ENCODE measurements around the gene JPH2.

Gene JPH2

GRCh38 chr20:44231193-44231592 lies 44.2 kb upstream of the JPH2 start:
- no peak for TF ChIP-seq SUZ12 (IDR thresholded peaks at IDR 0.05; ENCODE audit: extremely low read depth, insufficient read depth, insufficient read length)
- no peak for TF ChIP-seq ZNF274 (IDR thresholded peaks at IDR 0.05; ENCODE audit: low read depth, low read length)
- DNase-seq (ENCODE audit: low read depth, low spot score) = no peak
- H3K4me1 ChIP-seq (ENCODE audit: insufficient read depth, insufficient read length) = peaks cover 12% of the 10 kb centered on the region
- H3K4me3 ChIP-seq (ENCODE audit: insufficient read length, low read depth) = no peak overlapping the region
- H3K36me3 ChIP-seq (ENCODE audit: insufficient read depth, insufficient read length, low read length) = no peaks in the 10 kb centered on the region
- H3K27me3 ChIP-seq (ENCODE audit: insufficient read depth, insufficient read length) = no peaks in the 10 kb centered on the region
- H3K9me3 ChIP-seq (ENCODE audit: insufficient read depth, low read length) = no peaks in the 10 kb centered on the region
- H3K9ac ChIP-seq (ENCODE audit: insufficient read length, low read depth) = no peak overlapping the region

- no peaks in the 10 kb centered on the region for H3K36me3 ChIP-seq (ENCODE audit: insufficient read depth, insufficient read length, low read length)
- H3K9ac ChIP-seq (ENCODE audit: insufficient read length, low read depth) = peak overlapping the region; percentile 52
- no peaks in the 10 kb centered on the region for H3K27me3 ChIP-seq (ENCODE audit: insufficient read depth, insufficient read length)
- no peak for TF ChIP-seq SUZ12 (IDR thresholded peaks at IDR 0.05; ENCODE audit: extremely low read depth, insufficient read depth, insufficient read length)
- no peak for TF ChIP-seq YY1 (IDR thresholded peaks at IDR 0.05; ENCODE audit: insufficient read depth, insufficient read length)
- no peak for TF ChIP-seq ZNF274 (IDR thresholded peaks at IDR 0.05; ENCODE audit: low read depth, low read length)
- no peak for DNase-seq (ENCODE audit: low read depth, low spot score)
- no peaks in the 10 kb centered on the region for H3K9me3 ChIP-seq (ENCODE audit: insufficient read depth, low read length)
- peaks cover 12% of the 10 kb centered on the region for H3K4me1 ChIP-seq (ENCODE audit: insufficient read depth, insufficient read length)
- H3K4me3 ChIP-seq (ENCODE audit: insufficient read length, low read depth) = no peak overlapping the region
These were observed 41.7 kb upstream of the JPH2 start for GRCh38 chr20:44228465-44229258.

GRCh38 chr20:44224637-44225036 lies 37.6 kb upstream of the JPH2 start:
- Histone ChIP-seq H3K27me3 (ENCODE audit: insufficient read depth, insufficient read length) (no peaks in the 10 kb centered on the region), H3K36me3 (ENCODE audit: insufficient read depth, insufficient read length, low read length) (no peaks in the 10 kb centered on the region), H3K9ac (ENCODE audit: insufficient read length, low read depth) (no peak overlapping the region), H3K4me1 (ENCODE audit: insufficient read depth, insufficient read length) (peaks cover 11% of the 10 kb centered on the region), H3K4me3 (ENCODE audit: insufficient read length, low read depth) (no peak overlapping the region), H3K9me3 (ENCODE audit: insufficient read depth, low read length) (no peaks in the 10 kb centered on the region)
- DNase-seq (ENCODE audit: low read depth, low spot score) = no peak
- TF ChIP-seq SUZ12 (IDR thresholded peaks at IDR 0.05; ENCODE audit: extremely low read depth, insufficient read depth, insufficient read length) = no peak
- TF ChIP-seq ZNF274 (IDR thresholded peaks at IDR 0.05; ENCODE audit: low read depth, low read length) = no peak
- no peak for TF ChIP-seq YY1 (IDR thresholded peaks at IDR 0.05; ENCODE audit: insufficient read depth, insufficient read length)

- no peak overlapping the region for H3K4me3 ChIP-seq (ENCODE audit: insufficient read length, low read depth)
- no peak overlapping the region for H3K9ac ChIP-seq (ENCODE audit: insufficient read length, low read depth)
- H3K36me3 ChIP-seq (ENCODE audit: insufficient read depth, insufficient read length, low read length) = no peaks in the 10 kb centered on the region
- peaks cover 7% of the 10 kb centered on the region for H3K4me1 ChIP-seq (ENCODE audit: insufficient read depth, insufficient read length)
- H3K9me3 ChIP-seq (ENCODE audit: insufficient read depth, low read length) = no peaks in the 10 kb centered on the region
- TF ChIP-seq SUZ12 (IDR thresholded peaks at IDR 0.05; ENCODE audit: extremely low read depth, insufficient read depth, insufficient read length) (no peak), ZNF274 (IDR thresholded peaks at IDR 0.05; ENCODE audit: low read depth, low read length) (no peak), YY1 (IDR thresholded peaks at IDR 0.05; ENCODE audit: insufficient read depth, insufficient read length) (no peak)
- no peak for DNase-seq (ENCODE audit: low read depth, low spot score)
- no peaks in the 10 kb centered on the region for H3K27me3 ChIP-seq (ENCODE audit: insufficient read depth, insufficient read length)
These were observed 36.7 kb upstream of the JPH2 start for GRCh38 chr20:44223721-44224120.

GRCh38 chr20:44222633-44223368 lies 35.8 kb upstream of the JPH2 start:
- Histone ChIP-seq H3K4me1 (ENCODE audit: insufficient read depth, insufficient read length) (peaks cover 3% of the 10 kb centered on the region), H3K9me3 (ENCODE audit: insufficient read depth, low read length) (no peaks in the 10 kb centered on the region), H3K4me3 (ENCODE audit: insufficient read length, low read depth) (no peak overlapping the region), H3K27me3 (ENCODE audit: insufficient read depth, insufficient read length) (no peaks in the 10 kb centered on the region), H3K9ac (ENCODE audit: insufficient read length, low read depth) (no peak overlapping the region), H3K36me3 (ENCODE audit: insufficient read depth, insufficient read length, low read length) (no peaks in the 10 kb centered on the region)
- DNase-seq (ENCODE audit: low read depth, low spot score) = no peak
- TF ChIP-seq SUZ12 (IDR thresholded peaks at IDR 0.05; ENCODE audit: extremely low read depth, insufficient read depth, insufficient read length) = no peak
- TF ChIP-seq ZNF274 (IDR thresholded peaks at IDR 0.05; ENCODE audit: low read depth, low read length) = no peak
- TF ChIP-seq YY1 (IDR thresholded peaks at IDR 0.05; ENCODE audit: insufficient read depth, insufficient read length) = no peak

- Histone ChIP-seq H3K27me3 (ENCODE audit: insufficient read depth, insufficient read length) (no peaks in the 10 kb centered on the region), H3K36me3 (ENCODE audit: insufficient read depth, insufficient read length, low read length) (no peaks in the 10 kb centered on the region), H3K4me1 (ENCODE audit: insufficient read depth, insufficient read length) (peaks cover 3% of the 10 kb centered on the region), H3K9ac (ENCODE audit: insufficient read length, low read depth) (no peak overlapping the region), H3K9me3 (ENCODE audit: insufficient read depth, low read length) (no peaks in the 10 kb centered on the region), H3K4me3 (ENCODE audit: insufficient read length, low read depth) (no peak overlapping the region)
- no peak for TF ChIP-seq YY1 (IDR thresholded peaks at IDR 0.05; ENCODE audit: insufficient read depth, insufficient read length)
- TF ChIP-seq ZNF274 (IDR thresholded peaks at IDR 0.05; ENCODE audit: low read depth, low read length) = no peak
- TF ChIP-seq SUZ12 (IDR thresholded peaks at IDR 0.05; ENCODE audit: extremely low read depth, insufficient read depth, insufficient read length) = no peak
- no peak for DNase-seq (ENCODE audit: low read depth, low spot score)
These were observed 35.0 kb upstream of the JPH2 start for GRCh38 chr20:44222027-44222426.

GRCh38 chr20:44221368-44221954 lies 34.5 kb upstream of the JPH2 start:
- H3K27me3 ChIP-seq (ENCODE audit: insufficient read depth, insufficient read length) = no peaks in the 10 kb centered on the region
- no peak overlapping the region for H3K9ac ChIP-seq (ENCODE audit: insufficient read length, low read depth)
- TF ChIP-seq YY1 (IDR thresholded peaks at IDR 0.05; ENCODE audit: insufficient read depth, insufficient read length) (no peak), ZNF274 (IDR thresholded peaks at IDR 0.05; ENCODE audit: low read depth, low read length) (no peak), SUZ12 (IDR thresholded peaks at IDR 0.05; ENCODE audit: extremely low read depth, insufficient read depth, insufficient read length) (no peak)
- no peak for DNase-seq (ENCODE audit: low read depth, low spot score)
- H3K9me3 ChIP-seq (ENCODE audit: insufficient read depth, low read length) = no peaks in the 10 kb centered on the region
- H3K4me1 ChIP-seq (ENCODE audit: insufficient read depth, insufficient read length) = peaks cover 3% of the 10 kb centered on the region
- no peak overlapping the region for H3K4me3 ChIP-seq (ENCODE audit: insufficient read length, low read depth)
- peaks cover 5% of the 10 kb centered on the region for H3K36me3 ChIP-seq (ENCODE audit: insufficient read depth, insufficient read length, low read length)

Measured in NT2/D1 (cell line).